Activated B cell treated with CpG ODN at 0.5 μM for 24 hours (primary cell): ENCODE measurements around the gene SLC25A12. TPM values are rescaled to one million over a fixed set of nuclear protein-coding genes. Genes with fewer than 3 reads are reported as not detected.

ENCODE experiments used
- ATAC-seq: fragments of 200-7000 bp; cut with Tn5 transposase; one replicate; pipeline ENCODE4 v1.10.0; 2021; ENCODE audit warnings: low read depth, mild to moderate bottlenecking, moderate library complexity
- CTCF ChIA-PET: fragments of 350-600 bp; sonication (Branson Sonifier 250); formaldehyde crosslinking; loops from one replicate; lab custom pipeline; 2021; ENCODE audit warnings: antibody characterized with exemption; lab: Charles Lee
- POLR2A ChIA-PET: fragments of 350-600 bp; sonication (Branson Sonifier 250); formaldehyde crosslinking; loops from one replicate; lab custom pipeline; 2021; ENCODE audit warnings: antibody characterized with exemption; lab: Charles Lee
- DNase-seq: peaks from one replicate; pipeline ENCODE4 v3.0.0; 2022
- H3K27ac Mint-ChIP-seq: one replicate; pipeline ENCODE4 v1.8.0; 2020; ENCODE audit warnings: mixed read lengths
- H3K27me3 Mint-ChIP-seq: one replicate; pipeline ENCODE4 v1.8.0; 2021; ENCODE audit warnings: mixed read lengths
- H3K36me3 Mint-ChIP-seq: one replicate; pipeline ENCODE4 v1.8.0; 2021; ENCODE audit warnings: low read depth, mixed read lengths
- H3K4me1 Mint-ChIP-seq: one replicate; pipeline ENCODE4 v1.8.0; 2021; ENCODE audit warnings: mixed read lengths
- H3K4me3 Mint-ChIP-seq: one replicate; pipeline ENCODE4 v1.8.0; 2020; ENCODE audit warnings: mild to moderate bottlenecking, mixed read lengths
- H3K9me3 Mint-ChIP-seq: one replicate; pipeline ENCODE4 v1.8.0; 2020; ENCODE audit warnings: mixed read lengths
- intact Hi-C: fragments of 100-400 bp; cut with micrococcal nuclease; formaldehyde crosslinking; loops from one replicate; pipeline ENCODE4 v1.15.1; 2024
- total RNA-seq: library from RNA; stranded (reverse); gene quantifications from 2 replicates; pipeline ENCODE4 v1.2.3, GENCODE V29; 2022
- TF ChIP-seq, protein P1 (sequence below): fragments of 200-600 bp; IDR thresholded peaks from one replicate; pipeline ENCODE4 v1.8.0; 2022; ENCODE audit warnings: antibody characterized with exemption, mild to moderate bottlenecking

SLC25A12 gene, protein sequence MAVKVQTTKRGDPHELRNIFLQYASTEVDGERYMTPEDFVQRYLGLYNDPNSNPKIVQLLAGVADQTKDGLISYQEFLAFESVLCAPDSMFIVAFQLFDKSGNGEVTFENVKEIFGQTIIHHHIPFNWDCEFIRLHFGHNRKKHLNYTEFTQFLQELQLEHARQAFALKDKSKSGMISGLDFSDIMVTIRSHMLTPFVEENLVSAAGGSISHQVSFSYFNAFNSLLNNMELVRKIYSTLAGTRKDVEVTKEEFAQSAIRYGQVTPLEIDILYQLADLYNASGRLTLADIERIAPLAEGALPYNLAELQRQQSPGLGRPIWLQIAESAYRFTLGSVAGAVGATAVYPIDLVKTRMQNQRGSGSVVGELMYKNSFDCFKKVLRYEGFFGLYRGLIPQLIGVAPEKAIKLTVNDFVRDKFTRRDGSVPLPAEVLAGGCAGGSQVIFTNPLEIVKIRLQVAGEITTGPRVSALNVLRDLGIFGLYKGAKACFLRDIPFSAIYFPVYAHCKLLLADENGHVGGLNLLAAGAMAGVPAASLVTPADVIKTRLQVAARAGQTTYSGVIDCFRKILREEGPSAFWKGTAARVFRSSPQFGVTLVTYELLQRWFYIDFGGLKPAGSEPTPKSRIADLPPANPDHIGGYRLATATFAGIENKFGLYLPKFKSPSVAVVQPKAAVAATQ
- total RNA-seq: 18.8 and 22.2 TPM in 2 replicates

DNA sequence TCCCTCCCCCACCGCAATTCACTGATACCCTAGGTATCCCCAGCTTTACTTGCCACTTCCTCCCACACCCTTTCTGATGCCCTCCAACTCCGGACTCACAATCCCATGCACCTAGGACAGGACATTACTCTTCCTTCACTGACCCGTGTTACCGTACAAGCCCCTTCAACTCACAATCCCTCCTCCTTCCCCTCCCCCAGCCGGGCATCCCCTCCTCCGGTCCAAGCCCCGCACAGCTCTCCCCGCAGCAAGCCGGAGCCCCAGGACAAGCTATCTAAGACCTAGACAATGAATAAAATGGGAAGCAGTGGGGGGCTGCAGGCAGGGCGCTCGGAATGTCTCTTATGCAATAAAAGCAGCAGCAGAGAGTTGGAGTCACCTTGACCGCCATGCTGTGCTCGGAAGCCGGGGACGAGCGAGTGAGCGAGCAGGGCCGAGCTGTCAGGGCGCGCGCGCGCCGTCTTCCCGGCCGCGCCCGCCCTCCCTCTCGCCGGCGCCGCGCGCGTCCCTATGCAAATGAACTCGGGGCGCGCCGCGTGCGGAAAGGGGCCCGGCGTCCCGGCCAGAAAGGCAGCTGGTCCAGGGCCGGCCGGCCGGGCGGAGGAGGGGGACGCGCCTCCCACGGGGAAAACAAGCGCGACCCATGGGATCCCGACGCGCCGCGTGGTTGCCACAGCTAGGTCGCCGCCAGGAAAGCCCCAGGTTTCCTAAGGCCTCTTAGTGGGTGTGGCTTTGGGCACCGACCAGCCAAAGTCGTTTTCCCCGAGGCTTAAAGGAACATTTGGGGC is at the start of gene SLC25A12:
Gene SLC25A12, minus strand, starts transcription at position 421 of the 788 bp plus-strand sequence. Its CDS starts 30 bp downstream, at position 391.
- TF ChIP-seq, protein P1, sequence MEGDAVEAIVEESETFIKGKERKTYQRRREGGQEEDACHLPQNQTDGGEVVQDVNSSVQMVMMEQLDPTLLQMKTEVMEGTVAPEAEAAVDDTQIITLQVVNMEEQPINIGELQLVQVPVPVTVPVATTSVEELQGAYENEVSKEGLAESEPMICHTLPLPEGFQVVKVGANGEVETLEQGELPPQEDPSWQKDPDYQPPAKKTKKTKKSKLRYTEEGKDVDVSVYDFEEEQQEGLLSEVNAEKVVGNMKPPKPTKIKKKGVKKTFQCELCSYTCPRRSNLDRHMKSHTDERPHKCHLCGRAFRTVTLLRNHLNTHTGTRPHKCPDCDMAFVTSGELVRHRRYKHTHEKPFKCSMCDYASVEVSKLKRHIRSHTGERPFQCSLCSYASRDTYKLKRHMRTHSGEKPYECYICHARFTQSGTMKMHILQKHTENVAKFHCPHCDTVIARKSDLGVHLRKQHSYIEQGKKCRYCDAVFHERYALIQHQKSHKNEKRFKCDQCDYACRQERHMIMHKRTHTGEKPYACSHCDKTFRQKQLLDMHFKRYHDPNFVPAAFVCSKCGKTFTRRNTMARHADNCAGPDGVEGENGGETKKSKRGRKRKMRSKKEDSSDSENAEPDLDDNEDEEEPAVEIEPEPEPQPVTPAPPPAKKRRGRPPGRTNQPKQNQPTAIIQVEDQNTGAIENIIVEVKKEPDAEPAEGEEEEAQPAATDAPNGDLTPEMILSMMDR: no peak
- H3K36me3 Mint-ChIP-seq: peaks cover 23% of the 10 kb centered on the region
- ATAC-seq (peak; percentile 95), DNase-seq (peak; percentile 81)
- POLR2A ChIA-PET: interaction anchor here (0.6 to 1.9 kb wide), 6 partner anchors 9 to 213 kb away, joined by 3 to 23 read pairs (median 6); partner anchors contain the start of genes HAT1 and METAP1D
- CTCF ChIA-PET: interaction anchor here (1.0 kb wide), 1 partner anchor 28 kb away, joined by 5 read pairs; the partner anchor contains the start of gene HAT1
- no peaks in the 10 kb centered on the region for H3K9me3 Mint-ChIP-seq
- peaks cover 23% of the 10 kb centered on the region for H3K4me1 Mint-ChIP-seq
- H3K27me3 Mint-ChIP-seq: no peaks in the 10 kb centered on the region
- intact Hi-C loops: loop anchor here (1.0 to 10.0 kb wide), 5 partner anchors 28 to 966 kb away; partner anchors contain the start of genes DLX2, HAT1, METAP1D and TLK1
- H3K4me3 Mint-ChIP-seq: peak within 1 kb of the TSS; percentile 98
- H3K27ac Mint-ChIP-seq: peak within 1 kb of the TSS; percentile 85

DNA sequence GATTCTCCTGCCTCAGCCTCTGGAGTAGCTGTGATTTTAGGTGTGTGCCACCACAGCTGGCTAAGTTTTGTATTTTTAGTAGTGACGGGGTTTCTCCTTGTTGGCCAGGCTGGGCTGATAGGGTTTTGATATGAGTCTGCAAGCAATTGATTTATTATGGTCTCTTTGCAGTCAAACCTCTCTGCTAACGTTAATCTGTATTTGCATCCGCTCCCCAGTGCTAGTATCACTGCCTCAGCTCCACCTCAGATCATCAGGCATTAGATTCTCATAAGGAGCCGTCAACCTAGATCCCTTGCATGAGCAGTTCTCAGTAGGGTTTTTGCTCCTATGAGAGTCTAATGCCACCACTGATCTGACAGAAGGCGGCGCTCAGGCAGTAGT is 47.3 kb upstream of the SLC25A12 start:
- peaks cover 4% of the 10 kb centered on the region for H3K4me1 Mint-ChIP-seq
- POLR2A ChIA-PET: no interaction called here
- intact Hi-C loops: no loop called here

DNA sequence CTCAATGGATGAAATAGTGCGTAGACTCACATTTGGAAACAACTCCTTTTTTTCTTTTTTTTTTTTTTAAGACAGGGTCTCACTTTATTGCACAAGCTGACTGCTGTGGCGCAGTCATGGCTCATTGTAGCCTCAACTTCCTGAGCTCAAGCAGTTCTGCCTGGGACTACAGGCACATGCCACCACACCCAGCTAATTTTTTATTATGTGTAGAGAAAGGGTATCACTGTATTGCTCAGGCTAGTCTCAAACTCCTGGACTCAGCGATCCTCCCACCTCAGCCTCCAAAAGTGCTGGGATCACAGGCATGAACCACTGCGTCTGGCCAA is 45.7 kb upstream of the SLC25A12 start:
- peaks cover 20% of the 10 kb centered on the region for H3K36me3 Mint-ChIP-seq
- intact Hi-C loops: no loop called here
- ChIA-PET CTCF (interaction anchor here (0.7 to 0.8 kb wide), 2 partner anchors 341 to 522 kb away, joined by 3 read pairs; no protein-coding TSS in a partner anchor), POLR2A (interaction anchor here (0.7 kb wide), 1 partner anchor 251 kb away, joined by 4 read pairs; no protein-coding TSS in a partner anchor)
- H3K27me3 Mint-ChIP-seq: no peaks in the 10 kb centered on the region
- ATAC-seq (no peak), DNase-seq (no peak)
- TF ChIP-seq, protein P1: no peak
- H3K27ac Mint-ChIP-seq: no peak overlapping the region
- H3K9me3 Mint-ChIP-seq: no peaks in the 10 kb centered on the region
- peaks cover 5% of the 10 kb centered on the region for H3K4me1 Mint-ChIP-seq
- no peak overlapping the region for H3K4me3 Mint-ChIP-seq

More for the DNA sequence above, 47.3 kb upstream of the SLC25A12 start:
- no peak overlapping the region for H3K4me3 Mint-ChIP-seq
- H3K36me3 Mint-ChIP-seq: peaks cover 20% of the 10 kb centered on the region
- TF ChIP-seq, protein P1: no peak
- no peaks in the 10 kb centered on the region for H3K27me3 Mint-ChIP-seq
- no peaks in the 10 kb centered on the region for H3K9me3 Mint-ChIP-seq
- DNase-seq: no peak
- no peak for ATAC-seq
- CTCF ChIA-PET: interaction anchor here (0.8 kb wide), 1 partner anchor 238 kb away, joined by 3 read pairs; no protein-coding TSS in a partner anchor
- H3K27ac Mint-ChIP-seq: no peak overlapping the region

DNA sequence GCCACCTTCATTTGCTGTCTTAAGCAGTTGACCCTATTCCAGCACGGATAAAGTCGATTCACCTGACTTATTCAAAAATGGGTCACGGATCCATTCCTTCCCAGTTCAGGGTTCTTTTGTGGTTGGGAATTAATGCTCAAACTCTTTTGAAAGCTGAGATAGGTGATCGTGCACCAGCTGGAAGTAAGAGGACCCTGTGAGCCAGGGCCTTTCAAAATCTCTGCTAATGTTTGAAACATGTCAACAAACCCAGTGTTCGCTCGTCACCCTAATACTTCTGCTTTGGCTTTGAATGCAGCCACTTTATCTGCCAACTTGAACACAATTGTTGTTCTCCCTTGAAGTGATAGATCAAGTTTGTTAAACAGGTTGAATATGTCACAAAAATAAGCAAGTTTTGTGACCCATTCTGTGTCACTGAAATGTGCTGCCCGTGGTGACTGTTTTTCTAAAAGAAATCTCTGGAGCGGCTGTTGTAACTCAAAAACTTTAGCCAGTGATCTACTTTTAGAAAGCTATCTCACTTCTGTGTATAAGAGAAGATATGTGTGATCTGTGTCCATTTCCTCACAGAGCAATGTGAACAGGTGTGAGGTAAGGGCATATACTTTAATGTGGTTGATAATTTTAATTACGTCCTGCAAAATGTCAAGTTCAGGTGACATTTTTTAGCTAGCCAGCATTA is 45.2 kb upstream of the SLC25A12 start:
- no peak for DNase-seq
- Mint-ChIP-seq H3K9me3 (no peaks in the 10 kb centered on the region), H3K4me3 (no peak overlapping the region), H3K27me3 (no peaks in the 10 kb centered on the region), H3K27ac (no peak overlapping the region), H3K4me1 (peaks cover 5% of the 10 kb centered on the region), H3K36me3 (peaks cover 17% of the 10 kb centered on the region)
- POLR2A ChIA-PET: interaction anchor here (0.7 kb wide), 1 partner anchor 251 kb away, joined by 4 read pairs; no protein-coding TSS in a partner anchor
- intact Hi-C loops: no loop called here
- no peak for ATAC-seq
- TF ChIP-seq, protein P1: no peak
- CTCF ChIA-PET: interaction anchor here (0.8 kb wide), 1 partner anchor 340 kb away, joined by 3 read pairs; no protein-coding TSS in a partner anchor
